Keratinocyte (primary cell): ENCODE results near the gene ZNF559.

Experiments
- EZH2 ChIP-seq: IDR thresholded peaks from one replicate; pipeline ENCODE4 v1.6.1; 2012; ENCODE audit warnings: inconsistent platforms, mild to moderate bottlenecking, low read length, moderate library complexity
- TF ChIP-seq, protein P1 (sequence below), 3 experiments: IDR thresholded peaks in 1 of 3; conservative IDR thresholded peaks in 1 of 3; optimal IDR thresholded peaks in 1 of 3; 2 replicates in 2 of 3; 3 replicates in 1 of 3; pipeline versions ENCODE3 to v1.5.1; 2011; ENCODE audit warnings: low read length in 3 of 3, mild to moderate bottlenecking in 3 of 3, moderate library complexity in 2 of 3, control low read depth in 1 of 3, inconsistent platforms in 1 of 3; ENCODE audit not compliant: insufficient read depth in 2 of 3; ENCODE audit errors: extremely low read depth in 1 of 3

DNA sequence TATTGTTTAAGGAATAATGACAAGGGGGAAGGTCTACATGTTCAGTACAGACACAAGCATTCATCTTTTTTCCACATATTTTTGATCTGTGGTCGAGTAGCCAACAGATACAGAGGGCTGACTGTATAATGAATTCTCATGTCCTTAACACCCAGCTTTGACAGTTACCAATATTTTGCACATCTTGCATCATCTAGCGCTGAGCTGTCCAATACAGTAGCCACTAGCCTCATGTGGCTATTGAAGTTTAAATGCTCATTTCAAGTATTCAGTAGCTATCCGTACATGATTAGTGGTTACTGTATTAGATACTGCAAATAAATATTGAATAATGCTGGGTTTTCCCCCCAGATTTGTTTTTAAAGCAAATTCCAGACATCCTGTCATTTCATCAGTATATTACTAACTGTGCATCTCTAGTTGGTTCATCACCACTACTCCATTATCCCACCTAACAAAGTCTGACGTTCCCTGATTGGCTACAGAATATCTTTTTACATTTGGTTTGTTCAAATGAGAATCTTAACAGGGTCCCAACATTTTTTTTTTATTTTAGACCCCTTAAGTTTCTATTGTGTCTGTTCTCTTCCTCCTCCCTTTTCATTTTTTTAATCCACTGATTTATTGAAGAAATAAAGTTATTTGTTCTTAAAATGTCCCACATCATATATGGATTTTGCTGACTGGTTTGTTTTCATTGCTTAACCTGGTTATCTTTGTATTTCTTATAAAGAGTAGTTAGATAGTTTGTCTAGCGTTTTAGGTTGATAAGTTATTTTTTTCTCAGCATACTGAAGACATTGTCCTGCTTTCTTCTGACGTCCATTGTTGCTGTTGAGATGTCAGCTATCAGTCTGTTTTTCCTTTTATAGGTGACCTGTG lies 47.0 kb downstream of the ZNF559 start:
- TF ChIP-seq, protein P1, sequence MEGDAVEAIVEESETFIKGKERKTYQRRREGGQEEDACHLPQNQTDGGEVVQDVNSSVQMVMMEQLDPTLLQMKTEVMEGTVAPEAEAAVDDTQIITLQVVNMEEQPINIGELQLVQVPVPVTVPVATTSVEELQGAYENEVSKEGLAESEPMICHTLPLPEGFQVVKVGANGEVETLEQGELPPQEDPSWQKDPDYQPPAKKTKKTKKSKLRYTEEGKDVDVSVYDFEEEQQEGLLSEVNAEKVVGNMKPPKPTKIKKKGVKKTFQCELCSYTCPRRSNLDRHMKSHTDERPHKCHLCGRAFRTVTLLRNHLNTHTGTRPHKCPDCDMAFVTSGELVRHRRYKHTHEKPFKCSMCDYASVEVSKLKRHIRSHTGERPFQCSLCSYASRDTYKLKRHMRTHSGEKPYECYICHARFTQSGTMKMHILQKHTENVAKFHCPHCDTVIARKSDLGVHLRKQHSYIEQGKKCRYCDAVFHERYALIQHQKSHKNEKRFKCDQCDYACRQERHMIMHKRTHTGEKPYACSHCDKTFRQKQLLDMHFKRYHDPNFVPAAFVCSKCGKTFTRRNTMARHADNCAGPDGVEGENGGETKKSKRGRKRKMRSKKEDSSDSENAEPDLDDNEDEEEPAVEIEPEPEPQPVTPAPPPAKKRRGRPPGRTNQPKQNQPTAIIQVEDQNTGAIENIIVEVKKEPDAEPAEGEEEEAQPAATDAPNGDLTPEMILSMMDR (optimal IDR thresholded peaks at IDR 0.05 in 1 of 3, IDR thresholded peaks at IDR 0.05 in 1 of 3, conservative IDR thresholded peaks at IDR 0.05 in 1 of 3; ENCODE audit: extremely low read depth in 1 of 3, insufficient read depth in 2 of 3, low read length in 3 of 3) = no peak
- no peak for TF ChIP-seq EZH2
